GM21528 (cell line): ENCODE results near the gene MIB2.

Source experiments
- ATAC-seq: cut with Tn5 transposase; IDR thresholded peaks from one replicate; pipeline ENCODE4 v1.9.1; 2021; ENCODE audit warnings: mild to moderate bottlenecking, moderate library complexity; ENCODE audit not compliant: unreplicated experiment, low FRiP score

The MIB2 gene

GRCh38 chr1:1613509-1614082 lies 1.7 kb upstream of the MIB2 start:
- ATAC-seq, result no peak

GRCh38 chr1:1614204-1614953 lies 921 bp upstream of the MIB2 start:
- peak; percentile 0 for ATAC-seq

- no peak for ATAC-seq
Observed at GRCh38 chr1:1614954-1615255, 395 bp upstream of the MIB2 start.

GRCh38 chr1:1616045-1616790 lies 918 bp downstream of the MIB2 start:
- ATAC-seq, result peak; percentile 20

- no peak for ATAC-seq
Observed at GRCh38 chr1:1616838-1617237, 1.5 kb downstream of the MIB2 start.

- ATAC-seq, result no peak
Observed at GRCh38 chr1:1617516-1617915, 2.2 kb downstream of the MIB2 start.

- ATAC-seq, result no peak
Observed at GRCh38 chr1:1617925-1618324, 2.6 kb downstream of the MIB2 start.

GRCh38 chr1:1618396-1619068 lies 3.2 kb downstream of the MIB2 start:
- no peak for ATAC-seq

- ATAC-seq, result no peak
Observed at GRCh38 chr1:1619917-1620361, 4.6 kb downstream of the MIB2 start.

GRCh38 chr1:1620433-1621139 lies 5.3 kb downstream of the MIB2 start:
- ATAC-seq, result no peak

GRCh38 chr1:1621173-1622009 lies 6.1 kb downstream of the MIB2 start:
- no peak for ATAC-seq

GRCh38 chr1:1622010-1622787 lies 6.9 kb downstream of the MIB2 start:
- ATAC-seq, result no peak

- ATAC-seq, result no peak
Observed at GRCh38 chr1:1622788-1623094, 7.4 kb downstream of the MIB2 start.

- no peak for ATAC-seq
Observed at GRCh38 chr1:1623181-1623630, 7.9 kb downstream of the MIB2 start.

GRCh38 chr1:1623631-1624442 lies 8.5 kb downstream of the MIB2 start:
- no peak for ATAC-seq

- no peak for ATAC-seq
Observed at GRCh38 chr1:1624443-1625403, 9.4 kb downstream of the MIB2 start.

- ATAC-seq, result no peak
Observed at GRCh38 chr1:1625404-1625775, 10.1 kb downstream of the MIB2 start.
